Kidney epithelial cell (primary cell): ENCODE measurements around the gene TRPM3. TPM values are rescaled to one million over a fixed set of nuclear protein-coding genes. Genes with fewer than 3 reads are reported as not detected.

Experiments
- DNase-seq: peaks from one replicate; pipeline ENCODE4 v3.0.0-alpha.2; 2010; ENCODE audit warnings: low read depth
- H3K27me3 ChIP-seq: 2 replicates; pipeline ENCODE4 v1.6.0; 2011; ENCODE audit warnings: low read length; ENCODE audit not compliant: control insufficient read depth, insufficient read depth
- H3K36me3 ChIP-seq: 2 replicates; pipeline ENCODE4 v1.5.1; 2011; ENCODE audit warnings: low read length; ENCODE audit not compliant: control insufficient read depth, insufficient read depth
- H3K4me3 ChIP-seq: 2 replicates; pipeline ENCODE4 v1.5.1; 2011; ENCODE audit warnings: low read depth, mild to moderate bottlenecking, control low read depth, low read length
- CTCF ChIP-seq: IDR thresholded peaks from 2 replicates; pipeline ENCODE4 v1.5.1; 2011; ENCODE audit warnings: mild to moderate bottlenecking, moderate library complexity, low read length, control low read depth, inconsistent platforms; ENCODE audit not compliant: insufficient read depth, poor library complexity, severe bottlenecking
- total RNA-seq: library from RNA; depleted of rRNA; stranded (reverse); fragments of >200 nt; gene quantifications from 2 replicates; pipeline ENCODE4 v1.2.3, GENCODE V29; 2015

Gene TRPM3
- total RNA-seq, 1 donor from 2014 or later = not detected

- no peak for TF ChIP-seq CTCF
- no peak overlapping the region for H3K4me3 ChIP-seq
- no peaks in the 10 kb centered on the region for H3K27me3 ChIP-seq
- no peaks in the 10 kb centered on the region for H3K36me3 ChIP-seq
- DNase-seq = no peak
Measured at GRCh38 chr9:70511858-70512257, 609.6 kb downstream of the TRPM3 start.

GRCh38 chr9:70510157-70510770, 611.2 kb downstream of the TRPM3 start:
- peak; percentile 70 for TF ChIP-seq CTCF
- Histone ChIP-seq H3K27me3 (no peaks in the 10 kb centered on the region), H3K36me3 (no peaks in the 10 kb centered on the region), H3K4me3 (no peak overlapping the region)
- DNase-seq = no peak

- Histone ChIP-seq H3K27me3 (no peaks in the 10 kb centered on the region), H3K4me3 (no peak overlapping the region), H3K36me3 (no peaks in the 10 kb centered on the region)
- DNase-seq = no peak
- no peak for TF ChIP-seq CTCF
Measured at GRCh38 chr9:70506159-70506558, 615.3 kb downstream of the TRPM3 start.

GRCh38 chr9:70504834-70505233, 616.6 kb downstream of the TRPM3 start:
- Histone ChIP-seq H3K27me3 (no peaks in the 10 kb centered on the region), H3K4me3 (no peak overlapping the region), H3K36me3 (no peaks in the 10 kb centered on the region)
- no peak for TF ChIP-seq CTCF
- DNase-seq = no peak

GRCh38 chr9:70502690-70503089, 618.7 kb downstream of the TRPM3 start:
- no peaks in the 10 kb centered on the region for H3K36me3 ChIP-seq
- no peak overlapping the region for H3K4me3 ChIP-seq
- no peak for DNase-seq
- H3K27me3 ChIP-seq = no peaks in the 10 kb centered on the region
- TF ChIP-seq CTCF = no peak

- Histone ChIP-seq H3K36me3 (no peaks in the 10 kb centered on the region), H3K4me3 (no peak overlapping the region), H3K27me3 (no peaks in the 10 kb centered on the region)
- TF ChIP-seq CTCF = no peak
- no peak for DNase-seq
Measured at GRCh38 chr9:70500793-70501192, 620.6 kb downstream of the TRPM3 start.
